DOHH2 (cell line): Measurements from ENCODE around the gene HHLA2.
"Not testable (repeated sequence)": the region's sequence is repeated elsewhere in the genome, so short reads cannot be mapped to it uniquely, and the experiment has no call there.

Experiments used
- H3F3A ChIP-seq: fragments of 200-600 bp; sonication (generic), shearing (Covaris generic); 2 replicates; pipeline ENCODE4 v1.6.0; 2016; ENCODE audit warnings: antibody characterized with exemption, mild to moderate bottlenecking; ENCODE audit not compliant: control insufficient read depth, insufficient read depth
- H3K27ac ChIP-seq: fragments of 200-600 bp; sonication (generic); 2 replicates; pipeline ENCODE4 v1.5.1; 2014; ENCODE audit warnings: low read depth, mild to moderate bottlenecking, low read length, moderate library complexity
- H3K27me3 ChIP-seq: fragments of 200-600 bp; sonication (generic); 2 replicates; pipeline ENCODE4 v1.6.1; 2014; ENCODE audit warnings: mild to moderate bottlenecking, low read length, mixed read lengths; ENCODE audit not compliant: control insufficient read depth
- H3K36me3 ChIP-seq: fragments of 200-600 bp; sonication (generic); 2 replicates; pipeline ENCODE4 v1.6.1; 2014; ENCODE audit warnings: mild to moderate bottlenecking, low read length, moderate library complexity, mixed read lengths; ENCODE audit not compliant: control insufficient read depth
- H3K4me1 ChIP-seq: fragments of 200-600 bp; sonication (generic); 2 replicates; pipeline ENCODE4 v1.6.1; 2014; ENCODE audit warnings: mild to moderate bottlenecking, low read length, mixed read lengths; ENCODE audit not compliant: control insufficient read depth
- H3K4me2 ChIP-seq: fragments of 200-600 bp; sonication (generic); 2 replicates; pipeline ENCODE4 v1.6.0; 2014; ENCODE audit warnings: mild to moderate bottlenecking, low read length, moderate library complexity
- H3K4me3 ChIP-seq: fragments of 200-600 bp; sonication (generic); 2 replicates; pipeline ENCODE4 v1.5.1; 2014; ENCODE audit warnings: mild to moderate bottlenecking, low read length, mixed read lengths
- H3K79me2 ChIP-seq: fragments of 200-600 bp; sonication (generic); 2 replicates; pipeline ENCODE4 v1.6.1; 2014; ENCODE audit warnings: mild to moderate bottlenecking, low read length, mixed read lengths; ENCODE audit not compliant: control insufficient read depth
- H3K9me2 ChIP-seq: fragments of 200-600 bp; sonication (generic); replicated peaks from 2 replicates; pipeline ENCODE4 v1.6.1; 2014; ENCODE audit warnings: mild to moderate bottlenecking, low read length, mixed read lengths; ENCODE audit not compliant: control insufficient read depth
- H3K9me3 ChIP-seq: fragments of 200-600 bp; sonication (generic); 2 replicates; pipeline ENCODE4 v1.6.1; 2014; ENCODE audit warnings: antibody characterized with exemption, low read length, mixed read lengths; ENCODE audit not compliant: control insufficient read depth, insufficient read depth
- H4K20me1 ChIP-seq: fragments of 200-600 bp; sonication (generic); 2 replicates; pipeline ENCODE4 v1.6.0; 2014; ENCODE audit warnings: low read depth, mild to moderate bottlenecking, antibody characterized with exemption, low read length, moderate library complexity; ENCODE audit not compliant: control insufficient read depth, insufficient read depth
- CTCF ChIP-seq: fragments of 200-600 bp; sonication (generic); IDR thresholded peaks from one replicate; pipeline ENCODE4 v1.5.1; 2014; ENCODE audit warnings: antibody characterized with exemption, mild to moderate bottlenecking, low read depth, low read length; ENCODE audit not compliant: poor library complexity, severe bottlenecking
- EZH2phosphoT487 ChIP-seq: fragments of 200-600 bp; sonication (generic); IDR thresholded peaks from 2 replicates; pipeline ENCODE4 v1.6.1; 2017; ENCODE audit warnings: borderline replicate concordance, mild to moderate bottlenecking, antibody characterized with exemption, low read length, moderate library complexity, mixed read lengths

HHLA2 gene

GRCh38 chr3:108251844-108252243 is 44.5 kb upstream of the HHLA2 start:
- Histone ChIP-seq H3K9me2 (no peaks in the 10 kb centered on the region), H3K36me3 (no peaks in the 10 kb centered on the region), H3K27ac (no peak overlapping the region), H3K27me3 (no peaks in the 10 kb centered on the region), H3K4me3 (no peak overlapping the region), H4K20me1 (no peaks in the 10 kb centered on the region), H3F3A (no peaks in the 10 kb centered on the region), H3K79me2 (no peaks in the 10 kb centered on the region), H3K9me3 (no peaks in the 10 kb centered on the region), H3K4me2 (no peak overlapping the region), H3K4me1 (no peaks in the 10 kb centered on the region)
- TF ChIP-seq CTCF (no peak), EZH2phosphoT487 (no peak)

GRCh38 chr3:108255131-108255530 is 41.2 kb upstream of the HHLA2 start:
- no peaks in the 10 kb centered on the region for H3F3A ChIP-seq
- no peaks in the 10 kb centered on the region for H3K4me1 ChIP-seq
- no peaks in the 10 kb centered on the region for H3K79me2 ChIP-seq
- H3K36me3 ChIP-seq: no peaks in the 10 kb centered on the region
- no peaks in the 10 kb centered on the region for H3K9me3 ChIP-seq
- H3K4me2 ChIP-seq: no peak overlapping the region
- H4K20me1 ChIP-seq: no peaks in the 10 kb centered on the region
- no peak for TF ChIP-seq EZH2phosphoT487
- H3K4me3 ChIP-seq: no peak overlapping the region
- H3K9me2 ChIP-seq: no peaks in the 10 kb centered on the region
- no peak overlapping the region for H3K27ac ChIP-seq
- H3K27me3 ChIP-seq: no peaks in the 10 kb centered on the region

GRCh38 chr3:108264534-108265298 is 31.6 kb upstream of the HHLA2 start:
- not testable (repeated sequence) for H3F3A ChIP-seq, H3K79me2 ChIP-seq, H3K4me3 ChIP-seq, H3K27me3 ChIP-seq, H3K4me1 ChIP-seq, H3K4me2 ChIP-seq, H3K36me3 ChIP-seq, H3K9me2 ChIP-seq, H4K20me1 ChIP-seq, H3K9me3 ChIP-seq, H3K27ac ChIP-seq

- not testable (repeated sequence) for H3K4me1 ChIP-seq, H3K27ac ChIP-seq, H3K36me3 ChIP-seq, H3K9me3 ChIP-seq, H3K79me2 ChIP-seq, H3K4me3 ChIP-seq, H3K9me2 ChIP-seq, H3K4me2 ChIP-seq, H3F3A ChIP-seq, H3K27me3 ChIP-seq, H4K20me1 ChIP-seq
These were observed 28.1 kb upstream of the HHLA2 start for GRCh38 chr3:108268235-108268634.

GRCh38 chr3:108271626-108272025 is 24.7 kb upstream of the HHLA2 start:
- no peaks in the 10 kb centered on the region for H3K79me2 ChIP-seq
- H3K9me2 ChIP-seq: no peaks in the 10 kb centered on the region
- no peaks in the 10 kb centered on the region for H3K36me3 ChIP-seq
- no peak overlapping the region for H3K4me2 ChIP-seq
- H3K9me3 ChIP-seq: no peaks in the 10 kb centered on the region; the same call in 1 of the 2 replicates
- H3K4me1 ChIP-seq: no peaks in the 10 kb centered on the region
- TF ChIP-seq EZH2phosphoT487 (no peak), CTCF (no peak)
- H3K4me3 ChIP-seq: no peak overlapping the region
- no peak overlapping the region for H3K27ac ChIP-seq
- no peaks in the 10 kb centered on the region for H4K20me1 ChIP-seq
- no peaks in the 10 kb centered on the region for H3K27me3 ChIP-seq
- no peaks in the 10 kb centered on the region for H3F3A ChIP-seq

GRCh38 chr3:108279066-108279465 is 17.3 kb upstream of the HHLA2 start:
- not testable (repeated sequence) for H3K27me3 ChIP-seq, H3K4me2 ChIP-seq, H4K20me1 ChIP-seq, H3K4me1 ChIP-seq, H3F3A ChIP-seq, H3K79me2 ChIP-seq, H3K9me2 ChIP-seq, H3K4me3 ChIP-seq, H3K36me3 ChIP-seq, H3K27ac ChIP-seq
- peaks cover 14% of the 10 kb centered on the region; the same call in 1 of the 2 replicates for H3K9me3 ChIP-seq
